Nephron (organoid): Measurements from ENCODE around the gene TRIM71.
"Not testable (repeated sequence)": the region's sequence is repeated elsewhere in the genome, so short reads cannot be mapped to it uniquely, and the experiment has no call there.

Experiments
- H3K27ac Mint-ChIP-seq, 3 experiments: 2 replicates each; pipeline ENCODE4 v1.8.0; 2020; ENCODE audit warnings: mixed read lengths in 3 of 3, mild to moderate bottlenecking in 2 of 3, moderate library complexity in 1 of 3
- H3K27me3 Mint-ChIP-seq: 2 replicates; pipeline ENCODE4 v1.8.0; 2021; ENCODE audit warnings: low read depth, mild to moderate bottlenecking, moderate library complexity, mixed read lengths
- H3K36me3 Mint-ChIP-seq: 2 replicates; pipeline ENCODE4 v1.8.0; 2020; ENCODE audit warnings: low read depth, mixed read lengths
- H3K4me1 Mint-ChIP-seq: 2 replicates; pipeline ENCODE4 v1.8.0; 2020; ENCODE audit warnings: mixed read lengths
- H3K4me3 Mint-ChIP-seq, 3 experiments: 2 replicates each; pipeline ENCODE4 v1.8.0; 2020; ENCODE audit warnings: mild to moderate bottlenecking in 3 of 3, mixed read lengths in 3 of 3, moderate library complexity in 2 of 3
- H3K9me3 Mint-ChIP-seq: 2 replicates; pipeline ENCODE4 v1.8.0; 2020; ENCODE audit warnings: mixed read lengths
- CTCF ChIP-seq, 3 experiments: fragments of 200-600 bp; sonication (generic); IDR thresholded peaks; one replicate each; pipeline ENCODE4 v1.5.0; 2021; ENCODE audit warnings: antibody characterized with exemption in 3 of 3; ENCODE audit not compliant: unreplicated experiment in 3 of 3

TRIM71 gene

DNA sequence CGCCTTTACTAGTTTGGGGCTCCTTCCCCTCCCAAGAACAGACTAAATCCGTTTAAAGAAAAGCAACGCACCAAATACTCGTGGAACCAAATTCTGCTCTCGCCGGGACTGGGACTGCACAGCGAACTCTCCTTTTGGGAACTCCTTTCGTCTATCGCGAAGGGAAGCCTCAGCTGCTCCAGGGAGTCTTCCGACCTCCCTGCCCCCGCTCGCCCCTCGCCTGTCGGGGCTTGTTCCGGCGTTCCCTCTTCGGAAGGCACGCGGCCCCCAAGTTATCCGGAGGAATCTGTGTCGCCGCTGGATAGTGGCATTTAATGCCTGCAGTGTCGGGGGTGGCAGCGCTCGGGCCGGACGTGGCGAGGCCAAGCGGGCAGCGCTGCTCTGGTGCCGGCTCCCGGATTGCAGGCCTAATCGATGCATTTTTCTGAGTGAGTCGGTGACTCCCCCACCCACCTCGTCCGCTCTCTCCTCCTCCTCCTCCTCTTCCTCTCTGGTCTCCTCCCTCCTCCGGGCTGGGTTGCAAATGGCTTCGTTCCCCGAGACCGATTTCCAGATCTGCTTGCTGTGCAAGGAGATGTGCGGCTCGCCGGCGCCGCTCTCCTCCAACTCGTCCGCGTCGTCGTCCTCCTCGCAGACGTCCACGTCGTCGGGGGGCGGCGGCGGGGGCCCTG is at the start of gene TRIM71:
Gene TRIM71, plus strand, starts transcription at position 440 of the 671 bp plus-strand sequence. Its CDS starts 84 bp downstream, at position 524.
- Mint-ChIP-seq H3K9me3 (peaks cover 5% of the 10 kb centered on the region), H3K27ac (peak within 1 kb of the TSS; percentile 28 to 97 (median 79)), H3K4me3 (peak within 1 kb of the TSS; percentile 89 to 92 (median 92)), H3K27me3 (peaks cover 89% of the 10 kb centered on the region), H3K36me3 (no peaks in the 10 kb centered on the region), H3K4me1 (peaks cover 21% of the 10 kb centered on the region)
- no peak for TF ChIP-seq CTCF (IDR thresholded peaks at IDR 0.05; ENCODE audit: unreplicated experiment in 3 of 3)

DNA sequence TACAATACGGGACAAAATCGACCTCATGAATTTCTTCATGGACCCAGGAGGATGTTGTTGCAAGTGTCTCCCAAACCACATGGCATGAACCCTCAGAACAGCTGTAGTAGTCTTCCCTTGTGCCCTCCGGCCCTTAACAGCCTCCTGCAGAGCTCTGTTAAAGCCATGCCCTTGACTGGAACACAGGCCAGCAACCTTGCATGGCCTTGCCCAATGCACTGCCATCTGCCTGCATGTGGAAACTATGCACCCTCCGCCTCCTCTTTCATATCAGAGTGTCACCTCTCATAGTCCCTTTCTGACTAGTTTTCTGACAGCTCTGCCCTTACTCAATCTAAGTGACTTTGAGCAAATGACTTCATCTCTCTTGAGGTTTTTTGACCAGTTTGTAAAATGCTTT is 39.4 kb upstream of the TRIM71 start:
- Mint-ChIP-seq H3K4me1 (peaks cover 15% of the 10 kb centered on the region), H3K27me3 (peaks cover 32% of the 10 kb centered on the region), H3K27ac (no peak overlapping the region), H3K36me3 (peaks cover 32% of the 10 kb centered on the region), H3K4me3 (no peak overlapping the region), H3K9me3 (no peaks in the 10 kb centered on the region)
- no peak for TF ChIP-seq CTCF (IDR thresholded peaks at IDR 0.05; ENCODE audit: unreplicated experiment in 3 of 3)

DNA sequence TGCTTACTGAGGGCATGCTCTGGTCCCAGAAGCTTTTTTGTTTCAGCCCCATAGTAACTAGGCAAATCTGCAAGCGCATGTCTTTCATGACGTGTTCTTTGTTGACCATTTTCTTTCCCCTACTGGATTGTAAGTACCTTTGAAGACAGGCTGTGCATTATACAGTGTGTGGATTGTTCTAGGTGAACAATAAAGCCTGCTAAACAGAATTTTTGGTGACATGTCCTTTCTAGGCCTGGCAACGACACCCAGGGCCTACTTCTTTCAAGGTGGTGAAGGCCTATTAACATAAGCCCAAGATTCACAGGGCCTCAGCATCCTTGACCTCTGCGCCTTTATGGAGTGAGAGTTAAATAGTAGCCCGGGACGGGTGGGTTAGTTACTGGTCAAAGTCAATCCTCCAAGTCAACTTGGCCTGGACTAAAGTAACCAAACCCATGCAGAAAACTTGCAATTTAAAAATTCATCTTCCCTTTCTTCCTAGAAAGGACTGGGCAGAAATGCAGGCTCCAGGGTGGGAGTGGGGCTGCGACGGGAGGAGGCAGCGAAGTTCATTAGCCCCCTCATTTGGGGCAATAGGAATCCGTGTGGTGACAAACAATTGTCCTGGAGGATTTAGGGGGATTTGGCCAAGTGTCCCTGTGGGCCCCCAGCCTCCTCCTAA is 37.6 kb upstream of the TRIM71 start:
- Mint-ChIP-seq H3K27me3 (peaks cover 32% of the 10 kb centered on the region), H3K27ac (peak overlapping the region in 1 of 3 experiments; percentile 92), H3K9me3 (no peaks in the 10 kb centered on the region), H3K36me3 (peaks cover 19% of the 10 kb centered on the region), H3K4me1 (peaks cover 15% of the 10 kb centered on the region), H3K4me3 (peak overlapping the region; percentile 91 to 92 (median 91))
- no peak for TF ChIP-seq CTCF (IDR thresholded peaks at IDR 0.05; ENCODE audit: unreplicated experiment in 3 of 3)

GRCh38 chr3:32780735-32781210 is 37.0 kb upstream of the TRIM71 start:
- H3K4me3 Mint-ChIP-seq = peak overlapping the region; percentile 91 to 92 (median 91)
- H3K27ac Mint-ChIP-seq = peak overlapping the region; percentile 24 to 92 (median 71)
- peaks cover 15% of the 10 kb centered on the region for H3K4me1 Mint-ChIP-seq
- peaks cover 18% of the 10 kb centered on the region for H3K36me3 Mint-ChIP-seq
- H3K27me3 Mint-ChIP-seq = peaks cover 32% of the 10 kb centered on the region
- TF ChIP-seq CTCF (IDR thresholded peaks at IDR 0.05; ENCODE audit: unreplicated experiment in 3 of 3) = no peak
- no peaks in the 10 kb centered on the region for H3K9me3 Mint-ChIP-seq

- peak; percentile 81 to 90 (median 89) for TF ChIP-seq CTCF (IDR thresholded peaks at IDR 0.05; ENCODE audit: unreplicated experiment in 3 of 3)
- peak overlapping the region; percentile 91 to 92 (median 91) for H3K4me3 Mint-ChIP-seq
- H3K9me3 Mint-ChIP-seq = no peaks in the 10 kb centered on the region
- H3K4me1 Mint-ChIP-seq = peaks cover 15% of the 10 kb centered on the region
- H3K27me3 Mint-ChIP-seq = peaks cover 33% of the 10 kb centered on the region
- peak overlapping the region; percentile 24 to 92 (median 71) for H3K27ac Mint-ChIP-seq
- peaks cover 12% of the 10 kb centered on the region for H3K36me3 Mint-ChIP-seq
Observed at GRCh38 chr3:32781211-32781968, 36.4 kb upstream of the TRIM71 start.

DNA sequence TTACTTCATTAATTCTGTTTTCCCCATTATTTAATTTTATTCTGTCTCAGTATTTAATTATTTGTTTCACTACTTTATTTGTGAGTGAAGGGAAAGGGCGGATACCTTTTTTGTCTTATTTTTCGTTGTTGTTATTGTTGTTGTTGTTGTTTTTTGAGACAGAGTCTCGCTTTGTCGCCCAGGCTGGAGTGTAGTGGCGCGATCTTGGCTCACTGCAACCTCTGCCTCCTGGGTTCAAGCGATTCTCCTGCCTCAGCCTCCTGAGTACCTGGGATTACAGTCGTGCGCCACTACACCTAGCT is 35.9 kb upstream of the TRIM71 start:
- not testable (repeated sequence) for H3K27ac Mint-ChIP-seq, H3K36me3 Mint-ChIP-seq

More for the DNA sequence above, 35.9 kb upstream of the TRIM71 start:
- Mint-ChIP-seq H3K27me3 (peaks cover 35% of the 10 kb centered on the region), H3K4me3 (peak overlapping the region; percentile 64 to 92 (median 75)), H3K4me1 (peaks cover 15% of the 10 kb centered on the region)
- not testable (repeated sequence) for H3K9me3 Mint-ChIP-seq
